ENCODE data around the gene MYOZ3.

DNA sequence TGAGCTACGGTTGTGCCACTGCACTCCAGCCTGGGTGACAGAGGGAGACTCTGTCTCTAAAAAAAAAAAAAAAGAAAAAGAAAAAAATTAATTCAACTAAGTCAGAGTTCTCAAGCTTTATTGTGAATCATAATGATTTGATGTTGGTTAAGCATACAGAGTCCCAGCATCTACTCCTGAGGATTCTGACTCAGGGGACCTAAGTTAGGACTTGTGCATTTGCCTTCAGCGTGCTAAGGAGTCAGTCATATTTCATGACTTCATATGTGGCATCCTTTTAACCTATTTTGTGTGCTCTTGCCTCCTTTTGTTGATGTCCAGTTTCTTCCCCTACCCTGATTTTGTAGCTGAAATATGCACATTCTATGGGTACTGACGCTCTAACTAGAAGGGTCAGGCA is 2.9 kb downstream of the MYOZ3 start:
- TF ChIP-seq EZH2 (IDR thresholded peaks at IDR 0.05) (no peak), POLR2AphosphoS5 (IDR thresholded peaks at IDR 0.05; ENCODE audit: borderline replicate concordance, low read depth, low read length) (no peak), FOXP2 (optimal IDR thresholded peaks at IDR 0.05; ENCODE audit: control extremely low read depth, extremely low read length, insufficient read depth) (no peak)

Measured in SK-N-MC (cell line).